HG03066 (cell line): ENCODE data around the gene MMAB.

Experiments
- ATAC-seq: cut with Tn5 transposase; IDR thresholded peaks from one replicate; pipeline ENCODE4 v1.9.1; 2021; ENCODE audit warnings: low read depth; ENCODE audit not compliant: unreplicated experiment

Gene MMAB

DNA sequence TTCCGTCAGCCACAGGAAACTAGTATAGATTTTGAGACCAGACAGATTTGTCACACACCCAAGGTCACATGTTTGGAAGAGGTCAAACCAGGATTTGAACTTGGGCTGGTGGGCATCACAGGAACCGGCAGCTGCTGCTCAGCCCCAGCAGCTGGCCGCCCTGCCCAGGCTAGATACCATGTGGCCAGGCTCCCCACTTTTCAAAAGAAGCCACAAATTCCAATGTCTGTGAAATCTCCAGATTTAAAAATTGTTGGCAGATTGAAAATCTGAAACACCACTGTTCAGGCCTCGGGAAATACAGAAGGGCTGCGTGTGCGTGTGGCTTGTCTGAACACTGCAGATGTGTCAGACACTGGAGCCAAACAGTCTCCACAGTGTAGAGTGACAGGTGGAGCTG is 30.4 kb downstream of the MMAB start:
- ATAC-seq, result no peak

DNA sequence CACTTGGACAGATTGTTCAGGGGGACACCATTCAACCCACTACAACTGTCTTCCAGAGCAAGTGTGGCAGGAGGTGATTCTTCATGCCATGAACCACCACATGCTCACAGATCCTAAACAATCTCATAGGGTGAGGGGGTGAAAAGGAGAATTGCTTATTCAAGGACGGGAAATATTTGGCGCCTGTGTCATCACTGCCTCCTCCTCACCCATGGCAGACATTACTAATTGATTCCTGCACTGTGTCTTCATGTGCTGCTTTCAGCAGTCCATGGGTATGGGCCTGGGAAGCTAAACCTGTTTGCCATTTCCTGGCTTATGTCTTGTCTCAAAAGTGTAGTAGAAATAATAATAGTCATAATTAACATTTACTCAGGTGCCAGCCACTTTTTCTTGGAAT is 31.3 kb downstream of the MMAB start:
- ATAC-seq, result no peak

- ATAC-seq, result no peak
These were observed 31.9 kb downstream of the MMAB start for GRCh38 chr12:109541413-109541726.

DNA sequence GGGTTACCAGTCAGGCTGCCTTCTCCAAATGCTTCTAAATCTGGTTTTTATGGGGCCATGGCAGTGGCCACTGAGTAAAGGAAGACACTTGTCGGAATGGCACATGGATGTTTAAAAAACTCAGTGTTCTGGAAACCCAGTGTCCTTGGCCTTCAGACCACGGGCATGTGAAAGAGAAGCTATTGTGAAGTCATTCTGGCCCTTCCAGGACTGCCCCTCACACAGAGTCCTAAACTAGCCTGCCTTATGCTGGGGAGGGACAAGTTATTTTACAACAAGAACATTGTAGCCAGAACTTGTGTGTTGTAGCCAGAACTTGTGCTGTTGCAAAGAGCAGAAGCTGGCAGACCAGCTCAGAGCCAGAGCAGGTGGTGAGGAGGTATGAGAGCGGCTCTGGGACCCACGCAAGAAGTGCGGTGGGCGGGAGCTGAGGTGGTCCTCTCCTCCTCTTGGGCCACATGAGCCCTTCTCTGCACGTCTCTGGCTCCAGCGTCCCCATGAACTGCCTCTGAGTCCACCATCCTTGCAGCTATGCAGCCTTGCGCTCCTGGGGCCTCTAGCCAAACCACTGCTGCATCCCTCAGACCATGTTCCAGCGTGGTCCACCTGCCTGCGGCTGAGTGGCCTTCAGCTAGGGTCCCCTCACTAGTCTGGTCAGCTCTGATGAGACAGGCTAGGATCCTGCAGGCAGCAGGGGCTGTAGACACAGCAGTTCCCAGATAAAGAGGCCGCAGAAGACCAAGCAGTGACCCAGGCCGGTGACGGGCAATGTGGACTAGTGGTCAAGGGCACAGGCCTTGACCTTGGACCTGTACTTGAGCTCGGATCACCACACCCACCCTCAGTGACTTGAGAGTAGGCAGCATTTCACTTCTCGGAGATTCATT is 32.5 kb downstream of the MMAB start:
- ATAC-seq, result no peak

- ATAC-seq, result no peak
These were observed 33.8 kb downstream of the MMAB start for GRCh38 chr12:109539508-109539907.

DNA sequence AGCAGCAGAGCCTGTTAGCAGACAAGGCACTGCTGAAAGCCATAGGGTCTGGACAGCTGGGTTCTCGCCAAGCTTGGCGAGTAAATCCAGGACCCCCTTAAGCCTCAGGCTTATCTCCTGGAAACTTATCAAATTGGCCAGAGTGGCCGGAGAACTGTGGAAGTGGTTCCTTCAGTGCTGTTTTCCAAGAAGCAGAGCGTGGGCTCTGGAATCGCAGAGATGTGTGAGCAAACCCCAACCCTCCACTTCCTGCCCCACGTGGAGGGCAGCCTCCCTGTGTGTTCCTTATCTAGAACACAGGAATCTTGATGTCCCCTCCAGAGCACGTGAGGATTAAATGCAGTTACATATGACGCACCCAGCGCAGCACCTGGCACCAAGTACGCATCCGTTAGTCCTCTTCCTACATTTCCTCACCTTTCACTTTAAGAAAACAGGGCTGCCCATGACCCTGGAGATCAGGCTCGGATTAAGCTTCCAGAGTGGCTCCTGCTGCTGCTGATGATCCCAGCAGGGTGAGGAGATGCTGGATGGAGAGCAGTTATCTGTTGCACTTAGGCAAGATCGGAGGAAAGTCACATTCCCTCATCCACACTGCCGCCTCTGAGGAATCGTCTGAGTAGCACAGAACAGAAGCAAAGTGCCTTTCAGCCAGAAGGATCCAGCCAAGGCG is 35.0 kb downstream of the MMAB start:
- no peak for ATAC-seq

- no peak for ATAC-seq
These were observed 36.2 kb downstream of the MMAB start for GRCh38 chr12:109537136-109537535.

DNA sequence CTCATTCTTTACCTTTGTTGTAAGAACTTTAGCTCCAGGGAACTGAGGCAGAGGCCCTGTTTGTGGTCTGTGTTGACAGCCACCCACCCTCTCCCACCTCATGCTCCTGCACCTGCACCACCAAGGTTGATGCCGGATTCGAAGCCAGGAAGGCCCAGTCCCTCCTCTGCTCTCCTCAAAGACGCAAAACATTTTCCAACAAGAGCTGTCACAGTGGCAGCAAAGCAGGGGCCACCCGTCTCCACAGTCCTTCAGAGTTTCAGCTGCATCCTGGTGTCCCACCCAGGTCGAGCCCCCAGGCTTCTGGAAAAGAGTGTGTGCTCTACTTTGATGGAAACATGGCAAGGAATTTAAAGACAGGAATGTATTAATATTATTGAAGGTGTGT is 37.4 kb downstream of the MMAB start:
- ATAC-seq, result no peak

- ATAC-seq, result no peak
These were observed 38.0 kb downstream of the MMAB start for GRCh38 chr12:109535231-109535862.

- ATAC-seq, result no peak
These were observed 38.8 kb downstream of the MMAB start for GRCh38 chr12:109534456-109534855.

DNA sequence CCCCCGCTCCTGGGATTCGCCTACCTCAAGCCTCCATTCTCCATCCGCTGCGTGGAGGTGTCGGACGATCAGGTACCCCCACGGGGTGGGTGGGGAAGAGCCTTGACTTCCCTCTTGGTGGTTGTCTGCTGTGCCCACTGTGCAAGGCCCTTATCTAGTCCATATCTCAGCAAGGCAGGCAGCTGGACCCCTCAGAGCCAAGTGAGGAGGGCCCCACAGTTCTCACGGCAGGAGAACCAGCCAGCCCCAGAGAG is 39.9 kb downstream of the MMAB start:
- ATAC-seq, result no peak

- ATAC-seq, result no peak
These were observed 40.4 kb downstream of the MMAB start for GRCh38 chr12:109532721-109533486.

- no peak for ATAC-seq
These were observed 41.9 kb downstream of the MMAB start for GRCh38 chr12:109531411-109531810.

- no peak for ATAC-seq
These were observed 43.3 kb downstream of the MMAB start for GRCh38 chr12:109529691-109530640.

DNA sequence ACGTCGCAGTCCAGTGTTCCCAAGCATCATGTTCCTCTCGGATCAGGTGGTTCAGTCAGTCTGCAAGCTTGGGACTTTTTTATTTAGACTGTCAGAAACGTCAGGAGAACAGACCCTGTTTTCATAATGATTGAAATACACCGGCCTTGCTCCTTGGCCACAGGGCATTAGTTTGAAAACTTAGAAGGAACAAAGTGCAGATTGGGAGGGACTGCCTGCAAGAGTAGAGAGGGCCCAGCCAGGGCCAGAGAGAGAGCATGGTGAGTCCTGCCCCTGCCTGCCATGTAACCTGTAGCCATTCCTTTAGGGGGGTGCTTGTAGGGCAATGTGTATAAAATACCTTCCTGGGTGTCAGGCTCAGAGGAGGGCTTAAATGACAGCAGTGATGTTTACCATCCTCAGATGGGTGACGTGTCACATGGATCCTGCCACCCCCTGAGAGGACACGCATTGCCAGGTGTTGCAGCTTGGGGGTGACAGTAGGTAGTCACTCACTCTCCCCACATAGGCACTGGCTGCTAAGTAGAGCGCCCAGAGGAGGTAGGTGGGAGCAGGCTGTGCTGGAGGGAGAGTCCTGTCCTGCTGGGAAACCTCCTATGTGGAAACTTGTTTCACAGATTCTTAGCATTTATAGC is 45.7 kb downstream of the MMAB start:
- ATAC-seq, result no peak

- ATAC-seq, result no peak
These were observed 48.1 kb downstream of the MMAB start for GRCh38 chr12:109525279-109525585.

- ATAC-seq, result no peak
These were observed 48.6 kb downstream of the MMAB start for GRCh38 chr12:109524466-109525278.

- ATAC-seq, result no peak
These were observed 49.8 kb downstream of the MMAB start for GRCh38 chr12:109523504-109523903.

DNA sequence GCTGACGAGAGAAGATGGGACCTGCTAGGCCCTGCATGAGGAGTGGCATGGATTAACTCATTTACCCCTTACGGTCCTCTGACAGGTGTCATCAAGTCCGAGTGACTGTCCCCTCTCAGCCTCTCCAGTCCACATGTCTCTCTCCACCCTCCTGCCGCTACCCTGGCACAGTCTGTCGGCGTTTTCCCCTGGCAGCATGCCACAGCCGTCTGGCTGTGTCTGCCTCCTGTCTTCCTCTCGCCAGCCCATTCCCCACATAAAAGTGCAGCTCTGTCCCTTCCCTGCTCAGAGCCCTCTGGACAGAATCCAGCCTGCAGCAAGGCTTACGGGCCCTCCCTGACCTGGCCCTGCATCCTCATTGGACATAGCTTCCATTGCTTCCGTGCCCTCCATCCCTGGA is 50.2 kb downstream of the MMAB start:
- ATAC-seq, result no peak
